Stimulated activated CD4-positive, alpha-beta T cell treated with anti-CD3 and anti-CD28 coated beads, Interleukin-4, amount 100 ng/mL, for 48 hours (primary cell): ENCODE data around the gene NSMF.
"Not testable (repeated sequence)": the region's sequence is repeated elsewhere in the genome, so short reads cannot be mapped to it uniquely, and the experiment has no call there.

Experiments
- DNase-seq, 2 donors: peaks; one replicate each; pipeline ENCODE4 v3.0.0-alpha.2; 2020; ENCODE audit warnings: low read depth in 2 of 2

Gene NSMF

GRCh38 chr9:137475666-137476065 is 16.5 kb upstream of the NSMF start:
- no peak for DNase-seq

GRCh38 chr9:137474271-137474670 is 15.1 kb upstream of the NSMF start:
- DNase-seq: no peak

DNA sequence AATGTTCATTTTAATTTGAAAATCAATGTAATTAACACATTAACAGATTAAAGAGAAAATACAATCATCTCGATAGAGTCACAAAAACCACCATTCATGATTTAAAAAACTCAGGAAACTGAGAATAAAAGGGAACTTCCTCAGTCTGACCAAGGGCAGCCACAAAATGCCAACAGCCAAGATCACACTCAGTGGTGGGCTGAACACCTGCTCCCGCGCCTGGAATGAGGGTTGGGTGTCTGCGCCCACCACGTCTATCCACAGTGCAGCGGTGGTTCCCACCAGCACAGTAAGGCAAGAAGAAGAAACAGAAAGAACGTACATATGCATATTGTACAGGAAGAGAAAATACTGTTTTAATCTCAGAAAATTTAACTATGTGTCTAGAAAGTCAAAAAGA is 11.7 kb upstream of the NSMF start:
- no peak for DNase-seq

DNA sequence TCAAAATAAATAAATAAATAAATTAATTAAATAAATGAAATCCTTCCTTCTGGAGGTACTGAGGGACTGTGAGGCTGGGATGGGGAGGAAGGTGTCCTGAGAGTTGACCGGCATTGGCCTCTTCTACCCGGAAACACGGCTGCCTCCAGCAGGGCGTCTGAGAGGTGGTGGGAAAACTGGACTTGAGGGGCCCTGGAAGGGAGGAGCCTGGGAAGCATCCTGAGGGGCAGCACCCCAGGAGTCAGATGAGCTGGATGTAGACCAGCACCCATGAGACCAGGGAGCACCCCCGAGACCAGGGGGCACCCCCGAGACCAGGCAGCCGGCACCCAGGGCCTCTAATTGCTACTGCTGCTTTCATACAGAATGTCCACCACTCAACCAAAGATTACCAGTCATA is 8.8 kb upstream of the NSMF start:
- no peak for DNase-seq

DNA sequence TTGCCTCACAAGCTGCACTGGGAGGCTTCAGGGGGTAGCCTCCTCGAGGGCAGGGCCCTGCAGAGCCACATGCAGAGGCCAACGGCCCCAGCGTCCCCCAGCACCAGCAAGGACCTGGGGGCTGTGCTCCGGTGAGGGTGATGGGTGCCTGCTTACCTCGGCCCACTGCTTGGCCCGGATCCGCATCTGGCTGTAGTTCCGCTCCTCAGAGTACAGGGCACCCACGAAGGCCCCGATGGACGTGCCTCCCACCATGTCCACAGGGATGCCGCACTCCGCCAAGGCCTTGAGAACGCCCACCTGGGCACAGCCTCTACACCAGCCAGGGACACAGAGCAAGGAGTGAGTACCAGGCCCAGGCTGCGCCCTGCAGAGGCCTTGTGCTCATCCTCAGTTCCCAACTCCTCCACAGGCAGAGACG is 8.0 kb upstream of the NSMF start:
- no peak for DNase-seq

GRCh38 chr9:137466389-137467085 is 7.4 kb upstream of the NSMF start:
- not testable (repeated sequence) for DNase-seq

- DNase-seq: no peak
These were observed 6.7 kb upstream of the NSMF start for GRCh38 chr9:137465720-137466388.

DNA sequence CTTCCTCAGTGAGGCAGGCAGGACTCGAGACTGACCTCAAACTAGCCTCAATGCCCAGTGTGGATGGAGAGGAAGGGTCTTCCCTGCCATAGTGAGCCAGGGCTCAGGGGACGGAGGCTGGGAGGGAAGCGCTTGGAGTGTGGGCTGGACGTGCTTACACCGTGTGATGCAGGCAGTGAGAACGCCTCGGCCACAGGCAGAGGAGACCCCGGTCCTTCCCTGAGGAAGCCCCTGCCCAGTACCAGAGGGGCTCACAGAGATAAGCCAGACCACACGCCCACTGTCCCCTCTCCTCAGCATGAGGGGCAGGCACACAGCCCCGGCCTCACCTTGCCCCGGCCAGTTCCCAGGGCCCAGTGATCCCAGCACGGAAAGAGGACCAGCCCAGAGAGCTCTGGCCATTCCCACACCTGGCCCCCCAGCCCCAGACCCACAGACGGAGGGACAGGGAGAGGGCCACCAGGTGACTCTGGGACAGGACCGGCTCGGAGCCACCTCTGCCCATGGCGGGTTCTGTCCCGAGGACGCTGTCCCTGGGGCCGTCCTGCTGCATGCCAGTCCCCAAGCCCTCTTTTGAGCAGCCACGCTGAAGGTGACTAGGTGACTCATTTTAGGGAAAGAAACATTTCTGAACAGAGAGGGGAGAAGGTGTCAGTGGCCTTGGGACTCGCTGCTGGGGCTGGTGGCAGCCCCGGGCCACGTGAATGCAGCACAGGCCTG is 6.0 kb upstream of the NSMF start:
- DNase-seq: no peak

DNA sequence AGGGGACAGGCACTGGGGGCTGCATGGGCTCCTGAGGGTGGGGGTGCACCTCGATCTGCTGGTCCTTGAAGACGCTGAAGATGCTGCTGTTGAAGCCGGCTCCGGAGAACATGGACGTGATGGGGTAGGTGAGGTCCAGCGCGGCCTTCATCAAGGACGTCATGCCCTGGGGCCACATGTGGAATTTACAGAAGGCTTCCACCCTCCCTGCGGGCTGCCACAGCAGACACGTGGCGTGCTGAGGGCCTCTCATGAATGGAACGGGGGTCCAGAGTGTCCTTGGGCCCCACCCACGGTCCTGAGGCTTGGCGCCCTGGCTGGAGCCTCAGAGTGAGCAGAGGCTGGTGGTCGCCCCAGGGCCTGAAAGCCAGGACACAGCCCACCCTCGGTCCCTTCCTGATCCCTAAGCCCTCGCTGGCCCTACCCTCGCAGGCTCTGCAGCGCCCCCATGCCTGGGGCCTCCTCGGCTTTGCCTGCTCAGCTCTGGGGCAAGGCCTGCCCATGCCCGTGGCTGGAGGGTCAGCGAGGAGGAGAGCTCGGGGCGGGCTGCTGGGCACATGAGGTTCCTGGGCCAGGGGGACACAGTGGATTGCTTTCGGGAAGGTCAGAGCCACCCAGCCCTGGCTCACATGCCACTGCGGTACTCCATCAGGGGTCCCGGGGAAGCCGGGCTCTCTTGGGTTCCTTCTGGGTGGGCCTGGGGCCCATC is 5.3 kb upstream of the NSMF start:
- DNase-seq: no peak

GRCh38 chr9:137463931-137464290 is 4.8 kb upstream of the NSMF start:
- no peak for DNase-seq

DNA sequence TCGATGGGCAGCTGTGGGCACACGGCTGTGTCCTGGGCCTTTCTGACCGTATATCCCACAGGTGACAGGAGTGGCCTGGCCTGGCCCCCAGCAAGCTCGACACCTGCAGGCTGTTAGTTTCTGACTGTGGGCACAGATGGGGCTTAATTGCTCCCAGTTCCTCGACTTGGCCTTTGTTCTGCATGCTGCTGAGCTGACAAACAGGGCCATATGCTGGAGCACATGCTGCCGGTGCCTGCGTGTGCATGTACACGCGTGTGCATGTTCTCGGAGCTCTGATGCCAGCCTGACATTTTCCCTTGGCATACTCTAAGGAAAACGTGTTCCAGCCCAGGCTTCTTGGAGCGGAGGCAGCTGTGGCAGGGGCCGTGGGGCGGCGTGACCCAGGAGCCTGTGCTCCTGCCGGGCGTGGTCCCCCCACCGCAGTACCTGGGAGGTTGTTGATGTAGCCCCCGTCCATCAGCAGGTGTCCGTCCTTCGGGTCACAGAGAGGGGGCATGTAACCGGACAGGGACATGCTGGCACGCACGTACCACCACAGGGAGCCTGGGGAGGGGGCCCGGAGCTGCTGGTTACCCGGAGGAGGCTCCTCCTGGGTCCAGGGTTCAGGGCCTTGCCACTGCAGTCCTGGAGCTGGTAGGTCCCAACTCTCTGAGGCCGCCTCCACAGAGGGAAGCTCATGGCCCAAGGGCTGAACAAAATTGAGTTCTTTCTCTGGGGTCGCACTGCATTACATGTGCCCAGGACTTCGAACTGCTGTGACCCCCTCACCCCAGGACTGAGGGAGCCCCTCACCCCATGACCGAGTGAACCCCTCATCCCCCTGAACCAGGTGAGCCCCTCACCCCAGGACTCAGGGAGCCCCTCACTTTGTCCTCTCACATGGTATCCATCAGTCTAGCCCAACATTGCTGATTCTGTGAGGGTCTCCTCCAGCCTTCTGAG is 4.1 kb upstream of the NSMF start:
- no peak for DNase-seq

GRCh38 chr9:137462396-137462985 is 3.4 kb upstream of the NSMF start:
- DNase-seq: no peak

- DNase-seq: peak; percentile 76 to 77
These were observed 2.7 kb upstream of the NSMF start for GRCh38 chr9:137461663-137462395.

DNA sequence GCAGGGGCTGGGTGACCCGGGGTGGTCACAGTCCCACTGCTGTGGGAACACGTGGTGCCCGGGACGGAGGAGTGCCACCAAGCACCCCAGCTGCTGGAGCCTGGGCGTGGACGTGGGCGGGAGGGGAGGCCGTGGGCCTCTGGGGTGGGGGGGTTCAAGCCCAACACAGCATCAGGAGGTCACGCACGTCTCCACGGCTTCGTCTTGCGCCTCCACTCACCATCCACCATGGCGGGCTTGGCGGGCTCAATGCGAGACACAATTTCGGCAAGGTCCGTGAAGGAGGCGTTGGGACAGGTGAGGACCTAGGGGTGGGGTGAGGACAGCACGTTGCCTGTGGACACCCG is 2.2 kb upstream of the NSMF start:
- no peak for DNase-seq

GRCh38 chr9:137460363-137461315 is 1.5 kb upstream of the NSMF start:
- no peak for DNase-seq

- DNase-seq: no peak
These were observed 648 bp upstream of the NSMF start for GRCh38 chr9:137459601-137460362.

DNA sequence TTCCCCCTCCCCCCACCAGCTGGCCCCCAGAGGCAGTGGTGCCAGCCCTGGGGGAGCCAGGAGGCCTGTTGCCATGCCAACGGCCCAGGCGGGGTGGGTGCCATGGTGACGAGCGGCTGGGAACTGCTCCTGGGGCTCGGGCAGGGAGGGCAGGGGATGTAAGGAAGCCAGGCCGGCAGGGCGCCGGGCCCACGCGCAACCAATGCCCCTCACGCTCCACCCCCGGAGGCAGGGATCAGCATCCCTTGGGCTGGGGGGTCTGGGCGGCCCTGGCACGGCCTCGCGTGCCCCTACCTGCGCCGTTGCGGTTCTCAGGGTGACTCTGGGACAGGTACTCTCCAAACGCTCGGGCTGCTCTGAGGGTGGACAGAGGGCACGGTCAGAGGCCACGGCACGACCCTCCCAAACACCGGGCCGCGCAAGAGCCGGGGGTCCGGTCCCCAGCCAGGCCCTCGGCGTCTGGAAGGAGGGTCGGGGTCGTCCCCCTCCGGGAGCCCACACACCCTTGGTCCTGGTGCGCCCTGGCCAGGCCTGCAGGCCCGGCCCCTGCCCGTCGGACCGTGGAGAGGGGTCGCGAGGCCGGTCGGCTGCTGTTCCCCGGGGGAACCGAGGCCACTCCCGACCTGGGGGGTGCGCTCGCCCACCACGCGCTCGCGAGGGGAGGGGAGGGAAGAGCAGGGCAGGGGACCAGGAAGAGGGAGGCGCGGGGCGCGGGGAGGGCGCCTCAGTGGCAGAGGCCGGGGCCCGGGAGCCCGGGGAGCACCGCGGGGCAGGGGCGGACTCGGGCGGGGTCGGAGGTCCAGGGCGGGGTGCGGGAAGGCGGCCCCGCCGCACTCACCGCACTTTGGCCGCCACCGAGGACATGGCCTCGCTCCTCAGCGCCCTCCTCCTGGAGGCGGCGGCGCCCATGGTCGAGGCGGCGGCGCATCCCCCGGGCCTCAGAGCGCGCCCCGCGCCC is 661 bp downstream of the NSMF start:
- no peak for DNase-seq
